GM18498 (cell line): ENCODE results near the gene RPL7L1.

ENCODE experiments used
- ATAC-seq: cut with Tn5 transposase; IDR thresholded peaks from one replicate; pipeline ENCODE4 v1.9.1; 2021; ENCODE audit warnings: mild to moderate bottlenecking, moderate library complexity; ENCODE audit not compliant: unreplicated experiment

RPL7L1 gene

DNA sequence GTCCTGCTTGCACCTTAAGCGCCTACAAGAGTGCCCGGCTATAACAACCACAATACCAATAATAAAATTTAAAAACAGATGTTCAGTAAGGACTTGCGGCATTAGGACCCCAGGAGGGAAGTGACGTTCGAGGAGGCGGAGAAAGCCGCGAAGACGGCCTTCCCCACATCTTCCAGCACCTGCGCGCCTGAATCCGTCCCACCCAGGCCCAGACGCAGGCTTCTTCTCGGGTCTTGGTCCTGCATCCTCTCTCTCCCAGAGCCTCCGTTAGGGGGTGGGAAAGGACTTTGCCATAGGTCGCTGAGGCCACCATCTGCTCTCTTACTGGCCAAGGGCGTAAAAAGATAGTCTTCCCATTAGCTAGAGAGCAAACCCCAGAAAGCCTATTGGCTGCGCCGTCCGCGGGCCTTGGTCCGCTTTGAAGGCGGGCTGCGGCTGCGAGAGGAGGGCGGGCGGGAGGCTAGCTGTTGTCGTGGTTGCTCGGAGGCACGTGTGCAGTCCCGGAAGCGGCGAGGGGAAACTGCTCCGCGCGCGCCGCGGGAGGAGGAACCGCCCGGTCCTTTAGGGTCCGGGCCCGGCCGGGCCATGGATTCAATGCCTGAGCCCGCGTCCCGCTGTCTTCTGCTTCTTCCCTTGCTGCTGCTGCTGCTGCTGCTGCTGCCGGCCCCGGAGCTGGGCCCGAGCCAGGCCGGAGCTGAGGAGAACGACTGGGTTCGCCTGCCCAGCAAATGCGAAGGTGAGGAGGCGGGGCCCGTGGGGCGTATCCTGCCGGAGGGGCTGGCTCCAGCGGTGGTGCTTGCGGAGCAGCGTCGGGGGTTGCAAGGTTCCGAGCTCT is 49.8 kb downstream of the RPL7L1 start, which contains the start of gene CNPY3:
Gene CNPY3, plus strand, starts transcription at position 495 of the 835 bp plus-strand sequence. Its CDS starts 91 bp downstream, at position 586.
- ATAC-seq = peak; percentile 78

DNA sequence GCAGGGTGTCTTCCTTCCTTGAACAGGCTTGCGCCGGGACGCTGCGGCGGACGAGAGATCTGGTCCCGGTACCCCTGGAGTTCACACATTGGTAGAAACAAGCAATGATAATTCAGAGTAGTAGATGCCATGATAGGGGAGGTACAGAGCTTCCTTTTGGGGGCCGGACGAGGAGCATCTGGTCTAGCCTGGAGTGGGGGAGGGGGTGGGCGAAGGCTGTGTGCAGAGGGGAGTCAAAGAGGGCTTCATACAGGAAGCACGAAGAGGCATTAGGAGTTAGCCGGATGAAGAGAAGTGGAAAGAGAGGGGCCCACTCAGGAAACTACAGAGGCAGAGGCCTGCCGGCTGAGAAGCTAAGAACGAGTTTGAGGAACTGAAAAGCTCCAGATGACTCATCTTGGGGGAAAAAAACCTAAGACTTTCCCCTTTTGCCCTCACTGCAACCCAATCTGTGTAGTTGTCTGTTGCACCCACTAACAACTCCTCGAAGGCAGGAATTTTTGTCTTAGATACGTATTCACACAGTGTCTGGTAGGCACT is 50.5 kb downstream of the RPL7L1 start:
- ATAC-seq = peak; percentile 52

DNA sequence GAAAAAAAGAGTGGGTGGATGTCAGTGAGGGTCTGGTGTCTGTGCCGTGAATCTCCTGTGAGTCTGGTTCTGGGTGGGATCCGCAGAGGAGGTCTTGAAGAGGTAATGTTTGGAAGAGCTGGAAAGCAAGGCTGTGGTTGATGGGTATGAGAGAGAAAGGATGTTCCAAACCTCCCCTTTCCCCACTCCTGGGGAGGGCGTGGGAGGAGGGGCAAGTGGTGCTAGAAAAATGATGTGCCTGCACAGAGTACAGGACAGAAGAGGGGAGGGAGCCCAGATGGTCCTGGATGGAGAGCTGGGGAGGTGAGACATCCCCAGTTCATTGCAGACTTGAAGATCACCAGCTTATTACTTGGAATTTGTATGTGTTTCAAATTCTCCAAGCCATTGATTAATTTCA is 53.0 kb downstream of the RPL7L1 start:
- no peak for ATAC-seq

DNA sequence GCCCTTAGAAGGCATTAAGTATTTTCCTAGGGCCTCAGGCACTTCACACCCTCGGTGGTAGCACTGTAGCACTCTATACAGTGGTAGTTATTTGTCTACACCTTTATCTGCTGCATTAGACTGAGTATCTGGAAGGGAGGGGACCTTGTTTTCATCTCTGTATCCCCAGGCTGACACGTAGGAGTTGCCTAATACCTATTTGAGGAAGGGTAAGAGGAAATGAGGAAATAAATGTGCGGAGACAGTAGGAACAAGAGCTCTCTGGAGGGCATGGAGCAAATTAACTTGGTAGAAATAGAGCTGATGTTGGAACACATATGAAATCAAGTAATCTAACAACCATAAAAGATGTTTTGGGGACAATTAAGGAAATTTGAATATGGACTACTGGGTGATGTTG is 53.8 kb downstream of the RPL7L1 start:
- ATAC-seq = no peak

DNA sequence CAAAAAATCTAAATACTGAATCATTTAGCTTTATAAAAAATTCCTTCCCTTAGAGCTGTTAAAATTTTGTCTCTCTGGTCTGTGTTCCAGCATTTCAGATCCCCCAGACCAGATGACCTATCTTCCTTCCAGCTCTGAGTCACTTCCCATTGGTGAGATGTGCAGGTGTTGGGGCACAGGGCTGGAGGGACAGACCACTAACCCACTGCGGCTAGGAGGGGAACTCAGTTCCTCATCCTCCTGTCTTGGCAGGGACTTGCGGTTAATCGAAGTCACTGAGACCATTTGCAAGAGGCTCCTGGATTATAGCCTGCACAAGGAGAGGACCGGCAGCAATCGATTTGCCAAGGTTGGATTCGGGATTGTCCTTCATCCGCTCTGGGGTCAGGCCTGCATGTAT is 55.9 kb downstream of the RPL7L1 start:
- no peak for ATAC-seq

DNA sequence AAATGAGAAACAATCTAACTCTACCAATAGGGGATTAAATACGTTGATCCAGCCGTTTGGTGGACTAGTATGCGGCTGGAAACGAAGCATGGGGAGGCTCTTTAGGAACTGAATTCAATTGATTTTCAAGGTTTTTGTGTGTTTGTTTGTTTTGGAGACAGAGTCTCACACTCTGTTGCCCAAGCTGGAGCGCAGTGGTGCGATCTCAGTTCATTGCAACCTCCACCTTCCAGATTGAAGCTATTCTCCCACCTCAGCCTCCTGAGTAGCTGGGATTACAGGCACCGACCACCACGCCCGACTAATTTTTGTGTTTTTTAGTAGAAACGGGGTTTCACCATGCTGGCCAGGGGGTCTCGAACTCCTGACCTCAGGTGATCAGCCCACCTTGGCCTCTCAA is 57.0 kb downstream of the RPL7L1 start:
- no peak for ATAC-seq

DNA sequence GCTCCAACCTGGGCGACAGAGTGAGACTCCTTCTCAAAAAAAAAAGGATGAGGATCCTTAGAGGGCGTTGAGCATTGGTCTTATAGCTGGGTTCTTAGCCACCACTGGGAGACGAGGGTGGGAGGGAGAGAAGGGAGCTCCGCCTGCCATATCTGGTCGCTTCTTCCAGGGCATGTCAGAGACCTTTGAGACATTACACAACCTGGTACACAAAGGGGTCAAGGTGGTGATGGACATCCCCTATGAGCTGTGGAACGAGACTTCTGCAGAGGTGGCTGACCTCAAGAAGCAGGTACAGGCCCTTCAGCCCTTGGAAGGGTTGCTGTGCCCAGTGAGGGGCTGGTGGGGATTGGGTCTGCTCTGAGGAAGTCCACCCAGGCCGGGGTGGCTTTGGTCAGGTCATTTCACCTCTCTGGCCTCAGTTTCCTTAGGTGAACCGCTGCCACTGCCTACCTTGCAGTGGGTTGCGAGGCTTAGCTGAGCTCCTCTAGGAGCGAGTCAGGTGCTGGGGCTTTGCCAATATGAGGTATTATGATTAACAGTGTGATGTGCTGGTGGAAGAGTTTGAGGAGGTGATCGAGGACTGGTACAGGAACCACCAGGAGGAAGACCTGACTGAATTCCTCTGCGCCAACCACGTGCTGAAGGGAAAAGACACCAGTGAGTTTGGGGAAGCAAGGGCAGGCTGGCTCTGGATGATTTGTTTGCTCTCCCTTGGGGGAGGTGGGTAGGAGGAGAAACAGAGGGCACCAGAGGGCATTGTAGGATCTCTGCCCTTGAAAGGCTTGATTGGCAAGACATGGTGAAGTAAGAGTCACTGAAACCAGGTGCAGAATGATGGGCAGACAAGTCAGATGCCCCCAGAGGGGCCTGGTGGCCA is 58.4 kb downstream of the RPL7L1 start:
- no peak for ATAC-seq

DNA sequence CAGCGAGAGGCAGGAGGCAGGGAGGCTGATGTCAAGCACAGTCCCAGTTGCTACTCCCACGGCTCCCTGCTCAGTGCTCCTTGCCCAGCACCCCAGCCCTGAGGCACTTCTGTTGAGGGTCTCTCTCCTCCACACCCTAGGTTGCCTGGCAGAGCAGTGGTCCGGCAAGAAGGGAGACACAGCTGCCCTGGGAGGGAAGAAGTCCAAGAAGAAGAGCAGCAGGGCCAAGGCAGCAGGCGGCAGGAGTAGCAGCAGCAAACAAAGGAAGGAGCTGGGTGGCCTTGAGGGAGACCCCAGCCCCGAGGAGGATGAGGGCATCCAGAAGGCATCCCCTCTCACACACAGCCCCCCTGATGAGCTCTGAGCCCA is 59.0 kb downstream of the RPL7L1 start:
- no peak for ATAC-seq

DNA sequence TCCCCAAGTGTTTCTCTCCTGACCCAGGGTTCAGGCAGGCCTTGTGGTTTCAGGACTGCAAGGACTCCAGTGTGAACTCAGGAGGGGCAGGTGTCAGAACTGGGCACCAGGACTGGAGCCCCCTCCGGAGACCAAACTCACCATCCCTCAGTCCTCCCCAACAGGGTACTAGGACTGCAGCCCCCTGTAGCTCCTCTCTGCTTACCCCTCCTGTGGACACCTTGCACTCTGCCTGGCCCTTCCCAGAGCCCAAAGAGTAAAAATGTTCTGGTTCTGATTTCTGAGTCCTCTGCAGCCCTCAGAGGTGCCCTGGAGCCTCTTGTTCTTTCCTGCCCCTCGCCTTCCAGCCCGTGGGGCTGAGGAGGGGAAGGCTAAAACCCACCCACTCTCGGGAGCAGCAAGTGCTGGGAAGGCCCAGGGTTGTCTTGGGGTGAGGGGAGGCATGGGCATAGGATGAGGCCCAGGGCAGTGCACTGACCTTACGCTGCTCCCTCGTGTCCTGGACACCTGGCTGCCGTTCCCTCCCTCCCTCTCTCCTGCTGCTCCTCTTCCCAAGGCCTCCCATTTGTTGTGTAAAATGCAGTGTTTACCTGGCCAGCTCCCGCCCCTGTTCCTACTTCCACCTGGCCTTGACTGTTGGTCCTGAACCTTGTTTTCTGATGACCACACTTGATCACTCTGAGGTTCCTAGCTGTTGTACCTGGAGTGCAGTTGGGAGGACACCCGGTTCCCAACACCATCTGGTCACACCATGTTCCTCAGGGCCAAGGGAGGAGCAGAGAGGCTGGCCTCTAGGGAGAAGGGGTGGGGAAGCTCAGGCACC is 59.8 kb downstream of the RPL7L1 start:
- ATAC-seq = no peak
